Stimulated activated CD4-positive, alpha-beta T cell treated with anti-CD3 and anti-CD28 coated beads, Interleukin-2, amount 100 ng/mL, for 24 hours (primary cell): Measurements from ENCODE around the gene FAM170B.

Experiments
- DNase-seq, 2 donors: peaks; one replicate each; pipeline ENCODE4 v3.0.0-alpha.2; 2020

Gene FAM170B

DNA sequence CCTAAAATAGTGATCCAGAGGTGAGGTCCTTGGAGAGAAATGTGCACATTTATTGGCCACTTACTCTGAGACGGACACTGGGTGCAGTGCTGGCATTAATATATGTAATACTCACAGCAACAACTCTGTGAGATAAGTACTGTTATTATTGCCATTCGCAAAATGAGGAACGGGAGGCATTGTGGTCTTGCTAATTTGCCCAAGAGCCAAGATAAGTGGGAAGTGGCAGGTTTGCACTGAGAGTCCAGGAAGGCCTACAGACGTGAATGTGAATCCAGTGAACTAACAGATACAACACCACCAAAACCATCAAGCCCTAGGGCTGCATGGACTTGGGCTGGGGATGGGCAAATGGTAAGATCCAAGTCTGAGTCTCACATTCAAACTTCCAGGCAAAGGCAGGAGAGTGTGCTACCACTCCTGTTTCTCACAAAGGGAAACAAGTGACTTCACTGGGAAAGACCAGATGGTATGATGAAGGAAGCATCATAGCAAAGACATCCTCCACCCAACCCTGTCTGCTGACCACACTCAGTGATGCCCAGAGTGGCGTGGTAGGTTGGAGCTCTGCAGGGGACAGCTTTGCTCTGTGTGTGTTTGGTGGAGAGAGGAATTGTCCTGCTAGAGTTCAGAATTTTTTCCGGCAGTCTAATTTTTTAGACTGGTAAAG is 35.1 kb upstream of the FAM170B start:
- no peak for DNase-seq

DNA sequence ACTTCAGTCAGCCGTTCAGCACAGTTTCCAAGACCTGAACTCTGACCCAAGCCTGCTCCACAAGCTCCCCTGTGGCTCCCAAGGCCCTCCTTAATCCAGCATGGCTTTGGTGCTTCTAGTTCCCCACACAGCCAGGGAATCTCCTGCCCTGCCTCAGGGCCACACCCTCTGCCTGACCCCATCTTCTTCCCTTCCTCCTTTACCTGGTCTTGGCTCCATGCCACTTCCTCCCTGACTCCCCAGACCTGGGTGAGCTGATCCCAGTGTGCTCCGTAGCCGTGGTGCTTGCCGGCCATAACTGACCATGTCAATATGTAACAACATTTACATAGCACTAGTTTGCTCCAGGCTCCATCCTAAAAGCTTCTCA is 34.3 kb upstream of the FAM170B start:
- DNase-seq = no peak

DNA sequence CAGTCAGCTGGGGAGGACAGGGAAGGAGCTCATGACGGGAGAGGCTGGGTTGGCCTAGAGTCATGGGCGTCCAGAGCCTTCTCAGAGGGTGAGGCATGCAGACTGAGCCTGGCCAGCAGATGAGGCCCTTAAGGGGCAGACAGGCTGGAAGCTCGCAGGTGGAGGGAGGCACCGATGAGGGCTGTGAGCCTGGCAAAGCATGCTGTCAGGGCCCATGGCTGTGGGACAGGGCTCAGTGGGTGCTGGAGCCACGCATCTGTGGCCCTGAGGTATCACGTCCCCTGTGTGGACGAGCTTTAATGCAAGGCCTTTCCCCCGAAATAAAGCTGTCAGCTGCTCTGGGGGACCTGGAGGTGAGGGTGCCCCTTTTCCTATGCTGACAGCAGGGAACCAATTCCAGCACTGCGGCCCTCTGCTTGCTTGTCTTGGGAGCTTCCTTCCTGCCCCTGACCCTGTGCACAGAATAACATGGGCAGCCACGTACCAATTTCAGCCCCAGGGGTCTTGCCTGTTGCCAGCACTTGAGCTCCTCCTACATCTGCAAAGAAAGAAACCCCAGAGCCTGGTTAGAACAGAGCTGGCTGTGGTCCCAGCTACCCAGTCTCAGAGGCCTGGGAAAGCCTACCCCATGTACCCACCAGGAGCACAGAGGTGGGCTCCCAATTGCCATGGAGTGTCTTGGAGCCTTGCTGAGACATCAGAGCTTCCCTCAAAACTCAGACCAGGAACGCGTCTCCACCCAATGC is 33.8 kb upstream of the FAM170B start:
- DNase-seq = no peak

DNA sequence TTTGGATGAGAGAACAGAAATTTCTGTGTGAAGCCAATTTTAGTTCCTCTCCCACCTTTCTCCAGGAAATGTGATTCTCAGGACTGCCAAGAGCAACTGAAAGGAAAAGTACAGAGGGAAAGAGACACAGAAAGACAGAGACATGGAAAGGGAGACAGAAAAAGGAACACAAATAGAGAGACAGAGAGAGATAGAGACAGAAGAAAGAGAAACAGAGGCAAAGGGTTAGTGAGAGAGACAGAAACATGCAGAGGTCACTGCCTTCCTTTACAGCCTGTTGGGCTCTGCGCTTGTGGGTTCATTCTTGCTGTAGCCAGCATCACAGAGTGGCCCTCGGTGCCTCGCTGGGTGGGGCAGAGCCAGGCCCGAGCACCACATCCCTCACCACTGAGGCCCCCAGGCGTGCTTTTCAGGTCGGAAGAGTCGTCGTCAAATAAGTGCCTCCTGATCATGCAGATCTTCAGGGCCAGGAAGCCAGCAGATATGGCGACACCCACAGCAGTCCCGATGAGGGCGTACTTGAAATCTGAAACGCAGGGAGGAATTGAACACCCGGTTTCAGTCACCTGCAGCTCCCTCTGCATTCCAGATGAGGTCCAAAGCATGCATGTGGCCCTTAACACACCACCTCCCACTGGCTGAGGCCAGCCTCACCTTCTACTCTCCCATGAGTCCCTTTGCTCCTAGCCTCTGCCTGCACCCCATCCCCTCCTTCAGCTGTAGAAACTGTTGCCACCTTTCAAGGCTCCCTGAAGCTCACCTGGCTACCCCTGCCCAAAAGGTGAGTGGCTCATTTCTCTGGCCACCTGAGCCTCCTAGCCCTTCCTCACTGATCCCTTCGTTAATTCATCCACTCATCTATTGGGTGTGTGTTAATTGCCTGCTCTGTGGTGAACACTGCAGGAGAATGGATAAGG is 32.9 kb upstream of the FAM170B start:
- no peak for DNase-seq

GRCh38 chr10:49165821-49166483 is 32.1 kb upstream of the FAM170B start:
- no peak for DNase-seq

DNA sequence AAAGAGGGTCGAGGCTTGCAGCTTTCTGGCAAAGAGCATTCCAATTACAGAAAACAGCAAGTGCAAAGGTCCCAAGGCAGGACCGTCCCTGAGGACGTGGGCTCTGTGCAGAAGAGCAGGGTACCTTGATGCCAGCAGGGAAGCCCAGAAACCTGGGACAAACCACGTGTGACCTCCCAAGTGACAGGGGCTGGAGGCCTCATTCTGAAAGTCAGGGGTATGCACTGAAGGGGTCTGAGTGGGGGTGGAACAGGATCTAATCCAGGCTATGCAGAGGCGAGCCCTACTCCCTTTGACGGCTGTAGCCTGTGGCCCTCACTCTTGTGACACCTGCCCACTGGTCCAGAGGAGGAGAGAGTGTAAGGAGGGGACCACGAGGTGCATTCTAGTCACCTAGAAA is 31.4 kb upstream of the FAM170B start:
- no peak for DNase-seq

GRCh38 chr10:49164559-49165188 is 30.9 kb upstream of the FAM170B start:
- DNase-seq = peak in 1 of 2 donors; percentile 39

DNA sequence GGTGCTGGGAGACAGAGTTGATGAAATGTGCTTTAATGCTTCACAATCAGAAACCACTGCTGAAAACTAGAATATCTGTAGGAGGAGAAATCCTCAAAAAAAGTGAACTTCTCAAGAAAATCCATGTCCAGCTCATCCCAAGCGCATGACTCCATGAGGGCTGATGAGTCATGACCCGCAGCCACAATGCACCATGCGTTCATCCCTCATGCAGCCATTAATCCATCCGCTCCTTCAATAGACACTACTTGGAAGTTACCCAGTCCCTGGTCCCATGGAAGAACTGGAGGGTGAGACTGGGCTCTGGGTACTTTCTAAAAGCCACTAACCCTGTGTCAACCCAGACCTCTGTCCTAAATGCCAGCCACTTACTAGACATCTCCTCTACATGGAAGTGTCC is 29.9 kb upstream of the FAM170B start:
- DNase-seq = no peak

GRCh38 chr10:49162761-49163310 is 29.0 kb upstream of the FAM170B start:
- DNase-seq = no peak

GRCh38 chr10:49162063-49162462 is 28.2 kb upstream of the FAM170B start:
- no peak for DNase-seq

- no peak for DNase-seq
These were observed 27.7 kb upstream of the FAM170B start for GRCh38 chr10:49161411-49161997.

- DNase-seq = no peak
These were observed 27.0 kb upstream of the FAM170B start for GRCh38 chr10:49160814-49161213.

GRCh38 chr10:49160110-49160509 is 26.3 kb upstream of the FAM170B start:
- no peak for DNase-seq

- no peak for DNase-seq
These were observed 25.1 kb upstream of the FAM170B start for GRCh38 chr10:49158915-49159314.

DNA sequence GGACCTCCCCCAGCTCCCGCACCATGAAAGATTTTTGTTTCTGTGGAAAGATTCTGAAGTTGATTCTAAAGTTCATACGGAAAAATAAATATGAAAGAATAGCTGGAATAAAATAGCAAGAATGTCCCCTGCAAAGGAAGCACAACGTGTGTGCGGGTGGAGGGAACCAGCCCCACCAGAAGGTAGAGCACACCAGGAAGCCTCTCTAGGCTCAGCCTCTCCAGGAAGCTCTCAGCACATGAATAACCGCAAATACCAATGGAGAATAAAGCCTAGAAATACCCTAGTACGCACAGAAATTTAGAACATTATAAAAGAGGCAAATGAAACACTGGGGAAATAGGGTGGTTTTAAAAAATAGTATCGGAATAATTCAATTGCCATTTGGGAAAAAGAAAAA is 24.6 kb upstream of the FAM170B start:
- DNase-seq = no peak

DNA sequence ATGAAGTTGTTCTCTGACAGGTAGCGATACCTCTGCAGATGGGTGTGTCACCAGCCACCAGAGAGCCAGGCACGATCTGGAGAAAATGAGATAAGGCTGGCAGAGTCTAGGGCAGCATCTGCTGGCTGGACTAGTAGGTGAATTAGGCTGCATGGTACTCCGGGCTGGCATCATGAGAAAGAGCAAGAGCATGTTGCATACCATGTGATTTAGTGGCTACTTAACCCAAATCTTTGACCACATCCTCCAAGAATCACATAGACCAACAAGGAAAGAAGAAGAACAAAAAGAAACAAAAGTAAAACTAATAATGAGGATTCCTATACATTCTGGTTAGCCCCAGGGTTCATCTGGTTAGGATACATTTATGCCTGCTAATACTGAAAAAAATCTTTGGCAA is 23.4 kb upstream of the FAM170B start:
- DNase-seq = no peak

GRCh38 chr10:49154641-49155040 is 20.8 kb upstream of the FAM170B start:
- DNase-seq = no peak

GRCh38 chr10:49153971-49154370 is 20.1 kb upstream of the FAM170B start:
- DNase-seq = no peak

DNA sequence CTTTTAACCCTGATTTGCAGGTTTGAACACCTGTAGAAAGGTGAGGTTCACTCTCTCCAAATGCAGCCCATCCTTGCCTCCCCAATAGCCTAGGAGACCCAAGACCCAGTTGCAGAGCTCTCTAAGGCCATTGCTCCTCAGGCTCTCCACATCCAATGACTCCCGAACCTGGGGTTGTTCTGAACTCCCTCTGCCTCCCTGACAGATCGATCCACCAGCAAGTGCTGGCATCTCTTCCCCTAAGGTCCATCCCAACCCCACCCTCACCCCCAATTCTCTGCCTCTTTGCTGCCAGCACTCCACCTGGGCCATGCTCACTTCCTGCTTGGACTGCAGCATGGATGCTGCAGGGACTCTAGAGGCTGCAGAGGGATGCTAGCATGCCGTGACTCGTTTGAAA is 19.3 kb upstream of the FAM170B start:
- DNase-seq = no peak

DNA sequence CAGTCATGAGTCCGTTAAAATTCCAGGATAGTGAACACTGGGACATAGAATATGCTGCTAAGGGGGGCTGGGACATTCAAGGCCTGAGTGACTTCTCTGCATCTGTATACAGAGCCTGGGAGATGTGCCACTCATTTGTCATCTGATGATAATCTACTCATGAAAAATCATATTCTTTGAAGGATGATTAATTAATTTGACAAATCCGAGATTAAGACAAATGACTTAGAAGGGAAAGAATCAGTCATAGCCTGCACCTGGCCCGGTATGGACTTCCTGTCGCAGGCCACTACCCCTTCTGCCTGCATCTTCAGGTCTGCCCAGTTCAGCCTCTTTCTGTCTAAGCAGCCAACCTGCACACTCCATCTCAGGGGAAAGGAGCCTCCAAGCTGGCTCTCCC is 18.8 kb upstream of the FAM170B start:
- DNase-seq = no peak

- no peak for DNase-seq
These were observed 18.2 kb upstream of the FAM170B start for GRCh38 chr10:49152037-49152436.

- DNase-seq = no peak
These were observed 17.7 kb upstream of the FAM170B start for GRCh38 chr10:49151481-49151880.
